Activated T-cell treated with anti-CD3 and anti-CD28 coated beads, Interleukin-2, amount 50 U/mL, for 72 hours (primary cell): Measurements from ENCODE around the gene VAV2. TPM values are rescaled to one million over a fixed set of nuclear protein-coding genes. Genes with fewer than 3 reads are reported as not detected.

Experiments used
- ATAC-seq, 2 donors: fragments of 150-1000 bp; cut with Tn5 transposase; replicated peaks in 1 of 2; 2 replicates each; pipeline ENCODE4 v1.10.0; 2021; ENCODE audit warnings: moderate library complexity in 2 of 2, mild to moderate bottlenecking in 1 of 2
- DNase-seq, 2 donors: peaks; one replicate each; pipeline ENCODE4 v3.0.0; 2021 to 2022; ENCODE audit warnings: mixed read lengths in 1 of 2
- H3K27ac Mint-ChIP-seq: one replicate; pipeline ENCODE4 v1.8.0; 2022; ENCODE audit warnings: mild to moderate bottlenecking, moderate library complexity, mixed read lengths
- H3K27me3 Mint-ChIP-seq: one replicate; pipeline ENCODE4 v1.8.0; 2022; ENCODE audit warnings: low read depth, mixed read lengths
- H3K36me3 Mint-ChIP-seq, 2 donors: one replicate each; pipeline ENCODE4 v1.8.0; 2022; ENCODE audit warnings: mixed read lengths in 2 of 2, mild to moderate bottlenecking in 1 of 2; ENCODE audit not compliant: insufficient read depth in 2 of 2
- H3K4me1 Mint-ChIP-seq: one replicate; pipeline ENCODE4 v1.8.0; 2022; ENCODE audit warnings: low read depth, mixed read lengths
- H3K4me3 Mint-ChIP-seq, 2 donors: one replicate each; pipeline ENCODE4 v1.8.0; 2022; ENCODE audit warnings: mild to moderate bottlenecking in 2 of 2, mixed read lengths in 2 of 2, moderate library complexity in 2 of 2
- H3K9me3 Mint-ChIP-seq, 2 donors: one replicate each; pipeline ENCODE4 v1.8.0; 2022; ENCODE audit warnings: mixed read lengths in 2 of 2
- total RNA-seq, 2 donors: library from RNA; stranded (reverse); gene quantifications; one replicate each; pipeline ENCODE4 v1.2.3, GENCODE V29; 2022

Gene VAV2
- total RNA-seq, 2 donors from 2014 or later, result 4.6 to 5.1 TPM

DNA sequence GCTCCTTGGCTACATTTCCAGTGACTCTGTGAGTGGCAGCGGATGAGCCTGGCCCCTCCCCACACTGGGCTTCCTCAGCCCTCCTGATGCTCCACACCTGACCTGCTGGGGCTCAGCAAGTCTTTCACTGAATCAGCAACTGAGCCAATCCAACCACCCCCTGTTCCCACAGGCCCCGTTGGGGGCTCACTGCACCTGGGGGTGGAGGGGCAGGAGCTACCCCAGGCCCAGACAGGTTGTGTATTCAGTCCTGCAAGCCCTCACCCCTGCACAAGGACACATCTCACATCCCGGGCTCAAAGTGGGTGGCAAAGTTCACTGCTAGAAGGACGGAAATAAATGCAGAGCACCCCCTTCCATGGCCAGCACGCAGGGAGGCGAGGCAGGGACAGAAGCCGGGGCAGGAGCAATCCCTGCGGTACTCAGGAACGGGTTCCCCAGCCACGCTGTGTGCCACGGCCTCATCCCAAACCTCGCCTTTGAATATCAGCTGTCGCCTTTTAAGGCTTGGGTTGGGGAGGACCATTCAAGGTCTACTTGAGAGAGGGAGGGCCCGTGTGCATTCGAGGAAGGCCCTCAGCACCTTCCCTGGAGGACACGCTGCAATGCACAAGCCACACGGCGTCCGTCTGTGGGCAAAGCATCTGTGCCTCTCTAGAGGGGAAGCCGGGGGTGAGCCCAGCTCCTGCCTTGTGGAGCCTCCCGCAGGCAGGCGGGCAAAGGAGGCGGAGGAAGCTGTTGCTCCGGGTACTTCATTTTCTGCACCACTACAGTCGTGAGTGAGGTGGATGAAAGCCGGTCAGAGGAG, 179.0 kb downstream of the VAV2 start:
- Mint-ChIP-seq H3K9me3 (no peaks in the 10 kb centered on the region), H3K27ac (no peak overlapping the region), H3K27me3 (no peaks in the 10 kb centered on the region), H3K36me3 (no peaks in the 10 kb centered on the region), H3K4me1 (no peaks in the 10 kb centered on the region), H3K4me3 (no peak overlapping the region)
- no peak for DNase-seq
- ATAC-seq, result no peak

DNA sequence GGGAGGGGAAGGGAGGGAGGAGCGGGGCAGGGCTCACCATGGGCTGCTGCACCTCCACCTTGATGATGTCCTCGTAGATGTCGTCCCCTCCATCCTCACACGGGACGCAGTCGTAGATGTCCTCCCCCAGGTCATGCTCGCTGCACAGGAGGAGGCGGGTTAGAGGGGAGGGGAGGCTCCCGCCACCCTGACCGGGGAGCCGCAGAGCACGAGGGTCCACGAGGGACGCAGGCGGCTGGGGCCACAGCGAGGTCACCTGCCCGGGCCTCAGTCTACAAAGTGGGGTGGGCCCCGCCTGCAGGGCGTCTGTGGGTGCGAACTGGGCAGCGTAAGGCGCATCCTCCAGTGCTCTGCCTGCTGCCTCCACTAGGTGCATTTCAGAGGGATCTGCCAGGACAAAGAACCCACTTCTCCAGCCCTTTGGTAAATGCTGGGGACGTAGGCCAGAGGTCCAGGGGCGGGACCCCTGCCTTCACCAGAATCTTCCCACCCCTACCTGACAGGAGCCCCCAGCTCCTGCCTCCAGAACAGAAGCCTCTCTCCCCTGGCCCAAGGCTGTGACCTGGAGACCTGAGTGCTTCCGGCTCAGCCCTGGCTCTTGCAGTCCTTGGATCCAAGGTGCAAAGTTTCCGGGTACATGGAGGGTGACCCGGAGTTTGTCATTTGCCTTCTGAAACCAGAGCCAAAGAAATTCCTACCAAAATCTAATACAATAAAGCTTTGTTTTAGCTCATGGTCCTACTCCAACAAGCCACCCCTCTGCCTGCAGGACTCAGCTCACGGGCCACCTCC, 179.9 kb downstream of the VAV2 start:
- H3K27me3 Mint-ChIP-seq, result no peaks in the 10 kb centered on the region
- H3K4me3 Mint-ChIP-seq, result no peak overlapping the region
- no peaks in the 10 kb centered on the region for H3K4me1 Mint-ChIP-seq
- no peak for ATAC-seq
- no peak overlapping the region for H3K27ac Mint-ChIP-seq
- H3K9me3 Mint-ChIP-seq, result no peaks in the 10 kb centered on the region
- H3K36me3 Mint-ChIP-seq, result no peaks in the 10 kb centered on the region
- no peak for DNase-seq

DNA sequence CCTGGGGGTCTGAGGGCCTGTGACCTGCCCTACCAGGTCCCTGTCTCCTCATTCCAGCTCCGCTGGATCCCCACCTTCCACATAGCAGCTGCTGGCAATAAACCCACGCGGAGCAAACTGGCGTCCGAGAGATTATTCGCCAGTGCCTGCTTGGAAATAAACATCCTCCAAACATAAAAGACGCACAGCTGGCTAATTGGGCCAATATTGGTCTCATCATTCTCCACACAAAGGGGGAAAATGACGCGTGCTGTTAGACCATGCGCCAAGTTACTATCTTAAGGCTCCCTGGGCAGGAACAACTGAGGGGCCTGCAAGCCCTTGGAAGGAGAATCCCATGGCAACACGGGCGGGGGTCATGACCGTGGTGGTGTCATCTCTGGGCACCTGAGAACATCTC, 180.7 kb downstream of the VAV2 start:
- Mint-ChIP-seq H3K36me3 (no peaks in the 10 kb centered on the region), H3K27ac (no peak overlapping the region), H3K27me3 (no peaks in the 10 kb centered on the region), H3K4me3 (no peak overlapping the region), H3K9me3 (no peaks in the 10 kb centered on the region), H3K4me1 (no peaks in the 10 kb centered on the region)
- DNase-seq (no peak), ATAC-seq (no peak)

DNA sequence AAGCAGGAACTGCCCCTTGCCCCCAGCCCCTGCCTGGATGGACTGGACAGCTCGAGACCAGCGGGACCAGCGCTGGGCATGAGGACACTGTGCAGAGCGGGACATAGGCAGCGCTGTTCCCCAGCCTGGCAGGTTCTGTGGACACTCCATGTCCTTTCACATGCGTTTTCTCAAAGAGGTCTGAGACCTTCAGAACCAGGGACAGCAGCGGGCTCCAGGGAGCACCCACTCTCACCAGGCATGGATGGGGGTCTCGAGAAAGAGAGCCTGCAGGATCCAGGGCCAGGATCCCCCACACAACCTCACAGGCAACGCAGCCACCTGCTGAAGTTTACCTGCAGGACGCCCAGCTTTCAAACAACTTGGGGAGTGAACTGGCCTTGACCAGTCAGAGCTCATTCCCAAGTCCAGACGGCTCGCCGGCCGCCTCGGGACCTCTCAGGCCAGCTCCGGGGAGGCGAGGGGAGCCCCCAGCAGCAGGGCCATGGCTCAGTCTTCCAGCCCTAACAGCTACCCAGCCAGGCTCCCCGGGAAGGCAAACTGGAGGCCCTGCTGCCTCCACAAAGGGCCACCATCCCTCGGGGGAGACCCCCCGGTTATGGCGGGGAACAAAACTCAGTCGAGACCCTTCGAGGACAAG, 181.4 kb downstream of the VAV2 start:
- ATAC-seq, result no peak
- H3K4me1 Mint-ChIP-seq, result no peaks in the 10 kb centered on the region

DNA sequence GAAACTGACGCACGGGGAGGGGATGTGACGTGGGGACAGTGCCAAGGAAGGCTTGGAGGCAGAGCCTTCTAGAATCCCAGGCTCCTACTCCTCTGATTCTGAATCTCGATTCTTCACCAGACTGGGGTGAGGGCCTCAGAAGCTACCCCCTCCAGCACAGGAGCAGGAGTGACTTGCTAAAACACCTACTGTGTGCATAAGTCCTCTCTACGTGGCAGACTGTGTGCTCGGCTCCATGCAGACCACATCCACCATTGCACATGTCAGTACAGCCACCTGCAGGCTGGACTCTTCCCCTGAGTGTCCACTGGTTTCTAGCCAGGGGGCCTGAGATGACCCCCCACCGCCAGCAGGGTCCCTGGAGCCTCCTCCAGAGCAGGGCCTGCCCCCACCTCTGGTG, 182.8 kb downstream of the VAV2 start:
- H3K4me1 Mint-ChIP-seq, result no peaks in the 10 kb centered on the region
- no peak for DNase-seq
- ATAC-seq, result no peak
- H3K4me3 Mint-ChIP-seq, result no peak overlapping the region
- no peaks in the 10 kb centered on the region for H3K36me3 Mint-ChIP-seq
- H3K9me3 Mint-ChIP-seq, result no peaks in the 10 kb centered on the region
- no peak overlapping the region for H3K27ac Mint-ChIP-seq
- no peaks in the 10 kb centered on the region for H3K27me3 Mint-ChIP-seq

More for the DNA sequence above, 181.4 kb downstream of the VAV2 start:
- Mint-ChIP-seq H3K4me3 (no peak overlapping the region), H3K9me3 (no peaks in the 10 kb centered on the region), H3K27ac (no peak overlapping the region), H3K27me3 (no peaks in the 10 kb centered on the region), H3K36me3 (no peaks in the 10 kb centered on the region)
- DNase-seq, result no peak

DNA sequence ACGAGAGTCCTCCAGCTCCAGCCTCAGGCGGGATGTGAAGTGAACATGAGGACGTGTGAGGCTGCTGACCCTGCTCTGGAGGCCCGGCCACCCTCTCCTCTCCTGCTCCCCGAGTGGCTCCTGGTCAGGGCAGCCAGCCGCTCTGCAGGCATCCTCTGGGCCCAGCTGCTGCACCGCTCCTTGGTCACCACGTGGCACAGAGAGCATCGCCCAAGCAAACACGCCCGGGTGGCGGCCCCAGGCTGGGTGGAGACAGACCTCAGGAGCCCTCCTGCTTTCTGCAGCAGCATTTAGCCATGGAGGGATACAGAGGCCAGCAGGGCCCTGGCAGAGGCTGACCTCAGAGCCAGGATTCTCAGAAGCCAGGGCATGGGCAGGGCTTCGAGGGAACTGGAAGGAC, 184.3 kb downstream of the VAV2 start:
- Mint-ChIP-seq H3K4me3 (no peak overlapping the region), H3K27me3 (no peaks in the 10 kb centered on the region), H3K9me3 (no peaks in the 10 kb centered on the region), H3K27ac (no peak overlapping the region), H3K4me1 (no peaks in the 10 kb centered on the region), H3K36me3 (no peaks in the 10 kb centered on the region)
- DNase-seq, result no peak
- ATAC-seq, result no peak

DNA sequence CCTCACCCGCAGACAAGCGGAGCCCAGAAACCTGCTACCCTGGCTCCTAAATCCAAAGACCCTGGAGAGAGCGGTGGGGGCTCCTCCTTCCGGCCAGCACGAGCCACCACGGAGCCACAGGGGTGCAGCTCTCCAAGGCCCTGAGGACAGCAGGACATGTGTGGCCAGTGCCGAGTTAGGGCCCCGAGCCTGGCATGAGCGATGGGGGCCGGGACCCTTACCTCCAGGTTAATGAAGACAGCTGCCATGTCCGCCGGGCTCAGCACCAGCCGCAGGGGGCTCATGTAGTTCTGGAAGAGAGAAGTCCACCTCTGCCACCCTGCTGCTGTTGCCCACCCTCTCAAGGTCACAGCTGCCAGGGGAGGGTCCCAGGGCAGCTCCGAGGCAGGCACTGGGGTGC, 185.1 kb downstream of the VAV2 start:
- H3K36me3 Mint-ChIP-seq, result no peaks in the 10 kb centered on the region
- H3K27me3 Mint-ChIP-seq, result no peaks in the 10 kb centered on the region
- H3K4me1 Mint-ChIP-seq, result no peaks in the 10 kb centered on the region
- DNase-seq (no peak), ATAC-seq (no peak)
- no peak overlapping the region for H3K4me3 Mint-ChIP-seq
- no peaks in the 10 kb centered on the region for H3K9me3 Mint-ChIP-seq
- no peak overlapping the region for H3K27ac Mint-ChIP-seq

DNA sequence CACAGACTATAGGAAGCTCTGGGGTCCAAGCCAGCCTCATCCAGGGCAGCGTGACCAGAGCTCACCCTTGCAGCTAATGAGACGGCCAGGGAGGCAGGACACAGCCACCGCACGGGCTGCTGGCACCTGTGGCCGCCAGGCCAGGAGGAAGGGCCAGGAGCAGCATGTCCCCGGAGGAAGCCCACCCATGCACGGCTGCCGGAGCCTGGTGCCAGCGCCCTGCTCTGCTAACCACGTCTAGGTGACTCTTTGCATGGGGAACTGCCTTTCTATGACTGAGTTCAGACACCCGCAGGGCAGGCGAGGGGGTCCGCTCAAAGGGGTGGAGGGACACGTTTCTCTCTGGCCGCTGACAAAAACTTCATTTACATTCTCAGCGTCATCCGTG, 185.5 kb downstream of the VAV2 start:
- Mint-ChIP-seq H3K9me3 (no peaks in the 10 kb centered on the region), H3K4me3 (no peak overlapping the region), H3K4me1 (no peaks in the 10 kb centered on the region), H3K27me3 (no peaks in the 10 kb centered on the region), H3K27ac (no peak overlapping the region), H3K36me3 (no peaks in the 10 kb centered on the region)
- DNase-seq (no peak), ATAC-seq (no peak)

DNA sequence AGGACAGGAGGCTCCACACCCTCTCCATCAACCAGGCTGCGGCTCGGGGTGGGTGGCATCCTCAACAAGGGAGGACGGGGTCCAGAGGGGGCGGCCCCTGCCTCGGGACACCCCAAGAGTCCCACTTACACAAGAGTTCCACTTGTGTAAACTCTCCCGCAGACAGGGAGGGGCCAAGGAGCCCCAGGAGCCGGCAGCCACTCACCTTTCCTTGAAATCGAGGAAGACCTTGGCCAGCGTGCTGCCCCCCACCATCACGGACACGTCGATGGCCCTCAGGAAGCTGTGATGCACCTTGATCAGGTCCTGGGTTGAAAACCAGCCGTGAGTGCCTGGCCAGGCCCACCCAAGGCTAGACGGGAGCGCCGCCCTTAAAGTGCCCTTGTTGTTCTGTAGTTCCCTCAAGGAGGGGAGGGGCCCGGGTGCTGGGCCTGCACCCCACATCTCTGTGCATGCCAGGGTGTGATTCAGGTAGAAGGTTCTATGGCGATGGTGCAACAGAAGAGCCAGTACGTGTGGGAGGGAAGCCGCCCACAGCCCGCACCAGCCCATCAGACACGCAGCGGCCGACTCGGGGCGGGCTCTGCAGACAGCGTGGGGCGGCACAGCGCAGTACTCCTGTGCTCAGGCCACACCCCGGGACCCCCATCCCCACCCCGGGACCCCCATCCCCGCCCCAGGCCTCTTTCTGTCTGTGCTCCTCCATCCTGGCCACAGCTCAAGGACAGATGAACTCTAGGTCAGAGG, 186.1 kb downstream of the VAV2 start:
- no peaks in the 10 kb centered on the region for H3K9me3 Mint-ChIP-seq
- H3K4me3 Mint-ChIP-seq, result no peak overlapping the region
- no peaks in the 10 kb centered on the region for H3K4me1 Mint-ChIP-seq
- ATAC-seq (no peak), DNase-seq (no peak)
- H3K27me3 Mint-ChIP-seq, result no peaks in the 10 kb centered on the region
- H3K27ac Mint-ChIP-seq, result no peak overlapping the region
- no peaks in the 10 kb centered on the region for H3K36me3 Mint-ChIP-seq

DNA sequence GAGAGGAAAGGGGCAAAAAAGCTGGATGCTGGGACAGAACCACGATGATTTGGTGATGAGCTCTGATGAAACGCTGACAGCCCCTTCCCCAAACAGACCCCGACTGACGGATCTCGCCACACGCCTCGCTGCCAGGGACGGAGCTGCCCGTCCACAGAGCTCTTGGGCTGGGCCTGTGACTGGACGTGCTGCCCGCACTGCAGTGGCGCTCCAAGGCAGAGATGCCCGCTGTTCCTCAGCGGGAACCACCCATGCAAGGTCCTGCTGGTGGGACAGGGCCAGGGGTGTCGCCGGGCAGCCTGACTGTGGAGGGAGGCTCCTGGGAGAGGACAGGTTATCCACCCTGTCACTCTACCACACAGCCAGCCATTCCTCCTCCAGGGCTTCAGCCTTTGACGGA, 187.9 kb downstream of the VAV2 start:
- Mint-ChIP-seq H3K4me3 (no peak overlapping the region), H3K9me3 (no peaks in the 10 kb centered on the region), H3K27me3 (no peaks in the 10 kb centered on the region), H3K4me1 (no peaks in the 10 kb centered on the region), H3K36me3 (no peaks in the 10 kb centered on the region), H3K27ac (no peak overlapping the region)
- no peak for DNase-seq
- ATAC-seq, result no peak

DNA sequence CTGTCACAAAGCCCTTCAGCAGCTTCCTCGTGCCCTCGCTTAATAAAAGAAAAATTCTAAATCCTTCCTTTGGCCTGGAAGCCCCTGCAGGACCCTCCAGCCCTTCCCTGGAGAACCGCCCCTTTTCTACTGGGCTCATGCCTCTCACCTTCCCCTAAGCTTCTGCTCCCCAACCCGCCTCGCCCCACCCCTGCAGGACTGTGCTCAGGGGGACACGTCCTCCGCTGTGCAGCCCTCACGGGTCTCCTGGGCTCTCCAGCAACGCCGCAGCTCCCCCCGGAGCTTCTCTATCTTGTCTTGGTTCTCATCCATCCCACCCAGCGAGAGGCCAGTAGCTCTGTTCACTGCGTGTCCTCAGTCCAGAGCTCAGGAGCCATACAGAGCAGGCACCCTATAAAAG, 188.4 kb downstream of the VAV2 start:
- no peak overlapping the region for H3K4me3 Mint-ChIP-seq
- H3K36me3 Mint-ChIP-seq, result no peaks in the 10 kb centered on the region
- no peaks in the 10 kb centered on the region for H3K4me1 Mint-ChIP-seq
- no peaks in the 10 kb centered on the region for H3K9me3 Mint-ChIP-seq
- no peaks in the 10 kb centered on the region for H3K27me3 Mint-ChIP-seq
- no peak for ATAC-seq
- H3K27ac Mint-ChIP-seq, result no peak overlapping the region
- DNase-seq, result no peak

DNA sequence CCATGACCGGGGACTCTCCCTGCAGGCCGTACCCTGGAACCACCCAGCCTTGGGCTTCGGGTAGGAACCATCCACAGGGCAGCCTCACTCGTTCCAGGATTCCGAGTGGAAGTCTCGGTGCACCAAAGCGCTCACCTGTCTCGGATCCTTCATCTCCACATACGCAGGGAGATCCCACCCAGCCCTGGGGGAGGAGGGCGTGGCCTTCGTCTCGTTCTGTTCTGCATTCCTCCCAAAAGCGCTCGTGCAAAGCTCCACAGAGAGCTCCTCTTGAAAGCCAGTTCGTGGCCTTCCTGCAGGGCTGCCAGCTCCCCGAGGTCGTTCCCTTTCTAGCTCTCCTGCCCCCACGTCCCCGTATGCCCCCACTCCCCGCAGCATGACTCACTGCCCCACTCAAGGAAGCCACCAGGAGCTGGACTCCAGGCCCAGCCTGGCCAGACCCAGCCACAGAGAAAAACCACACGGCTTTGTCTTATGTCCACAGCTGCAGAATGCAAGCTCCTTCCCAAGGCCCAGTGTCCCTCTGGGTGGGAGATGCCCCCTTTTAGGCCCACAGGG, 189.0 kb downstream of the VAV2 start:
- Mint-ChIP-seq H3K27me3 (no peaks in the 10 kb centered on the region), H3K9me3 (no peaks in the 10 kb centered on the region), H3K36me3 (no peaks in the 10 kb centered on the region), H3K4me3 (no peak overlapping the region), H3K4me1 (no peaks in the 10 kb centered on the region), H3K27ac (no peak overlapping the region)
- DNase-seq (no peak), ATAC-seq (no peak)

DNA sequence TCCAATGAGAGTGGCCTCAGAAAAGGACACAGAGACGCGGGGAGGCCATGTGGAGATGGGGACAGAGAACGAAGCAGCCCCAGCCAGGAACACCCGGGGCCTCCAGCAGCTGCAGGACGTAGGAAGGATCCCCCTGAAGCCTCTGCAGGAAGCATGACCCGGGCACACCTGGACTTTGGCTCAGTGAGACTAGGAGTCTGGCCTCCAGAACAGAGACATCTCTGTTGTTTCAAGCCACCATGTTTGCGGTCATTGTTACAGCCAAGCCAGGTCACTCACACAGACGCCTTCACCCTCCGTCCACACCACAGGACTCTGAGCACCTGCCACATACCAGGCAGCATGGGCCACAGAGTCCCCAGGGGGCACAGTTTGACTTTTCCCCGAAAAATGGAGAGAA, 190.4 kb downstream of the VAV2 start:
- Mint-ChIP-seq H3K4me1 (no peaks in the 10 kb centered on the region), H3K27ac (no peak overlapping the region), H3K9me3 (no peaks in the 10 kb centered on the region), H3K27me3 (no peaks in the 10 kb centered on the region), H3K4me3 (no peak overlapping the region), H3K36me3 (no peaks in the 10 kb centered on the region)
- ATAC-seq (no peak), DNase-seq (no peak)
